ENCODE results near the gene ABCA4.

DNA sequence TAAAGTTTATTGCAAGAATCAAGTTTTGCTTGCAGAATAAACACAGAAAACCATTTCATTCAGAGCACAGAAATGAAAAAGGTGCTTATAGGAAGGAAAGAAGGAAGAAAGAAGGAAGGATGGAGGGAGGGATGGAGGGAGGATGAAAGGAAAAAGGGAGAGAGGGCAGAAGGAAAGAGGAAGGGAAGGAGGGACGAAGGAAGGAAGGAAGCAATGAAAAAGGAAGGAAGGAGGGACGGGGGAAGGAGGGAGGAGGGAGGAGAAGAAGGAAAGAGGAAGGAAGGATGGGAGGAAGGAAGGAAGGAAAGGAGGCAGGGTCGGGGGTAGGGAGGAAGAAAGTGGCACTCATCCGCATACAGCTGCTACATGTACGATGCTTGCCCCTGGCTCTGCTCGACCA, 106.9 kb downstream of the ABCA4 start:
- TF ChIP-seq POLR2A (IDR thresholded peaks at IDR 0.05) = no peak
- TF ChIP-seq, protein P1, sequence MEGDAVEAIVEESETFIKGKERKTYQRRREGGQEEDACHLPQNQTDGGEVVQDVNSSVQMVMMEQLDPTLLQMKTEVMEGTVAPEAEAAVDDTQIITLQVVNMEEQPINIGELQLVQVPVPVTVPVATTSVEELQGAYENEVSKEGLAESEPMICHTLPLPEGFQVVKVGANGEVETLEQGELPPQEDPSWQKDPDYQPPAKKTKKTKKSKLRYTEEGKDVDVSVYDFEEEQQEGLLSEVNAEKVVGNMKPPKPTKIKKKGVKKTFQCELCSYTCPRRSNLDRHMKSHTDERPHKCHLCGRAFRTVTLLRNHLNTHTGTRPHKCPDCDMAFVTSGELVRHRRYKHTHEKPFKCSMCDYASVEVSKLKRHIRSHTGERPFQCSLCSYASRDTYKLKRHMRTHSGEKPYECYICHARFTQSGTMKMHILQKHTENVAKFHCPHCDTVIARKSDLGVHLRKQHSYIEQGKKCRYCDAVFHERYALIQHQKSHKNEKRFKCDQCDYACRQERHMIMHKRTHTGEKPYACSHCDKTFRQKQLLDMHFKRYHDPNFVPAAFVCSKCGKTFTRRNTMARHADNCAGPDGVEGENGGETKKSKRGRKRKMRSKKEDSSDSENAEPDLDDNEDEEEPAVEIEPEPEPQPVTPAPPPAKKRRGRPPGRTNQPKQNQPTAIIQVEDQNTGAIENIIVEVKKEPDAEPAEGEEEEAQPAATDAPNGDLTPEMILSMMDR (IDR thresholded peaks at IDR 0.05 in 4 of 5, conservative IDR thresholded peaks at IDR 0.05 in 1 of 5) = no peak
